Heart right ventricle (tissue), 16 donors: ENCODE data around the gene LSG1. TPM values are rescaled to one million over a fixed set of nuclear protein-coding genes. Genes with fewer than 3 reads are reported as not detected.

Experiments used
- ATAC-seq, 8 donors: fragments of 200-7000 bp; cut with Tn5 transposase; one replicate each; pipeline ENCODE4 v1.9.1; 2020; ENCODE audit warnings: mild to moderate bottlenecking in 8 of 8, moderate library complexity in 8 of 8, moderate number of reproducible peaks in 1 of 8
- DNase-seq, 2 donors: peaks; one replicate each; pipeline ENCODE4 v3.0.0-alpha.2; 2020
- H3K27ac ChIP-seq, 10 donors: fragments of 200-600 bp; sonication (generic) in 2 of 10; one replicate each; pipeline versions ENCODE4 v1.5.0 to v1.8.0; 2020 to 2022; ENCODE audit warnings: mild to moderate bottlenecking in 3 of 10
- H3K27me3 ChIP-seq, 7 donors: fragments of 200-600 bp; one replicate each; pipeline ENCODE4 v1.8.0; 2021 to 2022; ENCODE audit warnings: mild to moderate bottlenecking in 2 of 7
- H3K36me3 ChIP-seq, 9 donors: fragments of 200-600 bp; sonication (generic) in 1 of 9; one replicate each; pipeline versions ENCODE4 v1.5.0 to v1.8.0; 2020 to 2022; ENCODE audit warnings: mild to moderate bottlenecking in 2 of 9
- H3K4me1 ChIP-seq, 9 donors: fragments of 200-600 bp; sonication (generic) in 1 of 9; one replicate each; pipeline versions ENCODE4 v1.5.0 to v1.8.0; 2020 to 2022; ENCODE audit warnings: mild to moderate bottlenecking in 4 of 9
- H3K4me3 ChIP-seq, 10 donors: fragments of 200-600 bp; sonication (generic) in 2 of 10; one replicate each; pipeline versions ENCODE4 v1.5.0 to v1.8.0; 2020 to 2022; ENCODE audit warnings: mild to moderate bottlenecking in 7 of 10, moderate library complexity in 2 of 10
- H3K9me3 ChIP-seq, 11 donors: fragments of 200-600 bp in 10 of 11; sonication (generic) in 2 of 11; one replicate each; pipeline versions ENCODE4 v1.5.0 to v1.8.0; 2013 to 2022; ENCODE audit warnings: mild to moderate bottlenecking in 2 of 11, control low read depth in 1 of 11, moderate library complexity in 1 of 11
- whole genome bisulfite sequencing, 2 donors: extraction: QIAGEN DNeasy Blood & Tissue Kit; methylation state at CpG; one replicate each; pipeline ENCODE4 v1.1.7; 2013; ENCODE audit warnings: inconsistent platforms in 1 of 2; 5-methylcytosine and 5-hydroxymethylcytosine counted together
- intact Hi-C, 10 donors: fragments of 100-400 bp; cut with DNase I; formaldehyde crosslinking; loops; one replicate each; pipeline versions ENCODE4 v1.11.1 to v1.14.2; 2022
- polyA plus RNA-seq, 2 donors: library from polyadenylated mRNA; stranded (reverse); fragments of 200-250 nt; gene quantifications; one replicate each; pipeline ENCODE4 v1.2.3, GENCODE V29; 2013
- total RNA-seq, 10 donors: library from RNA; stranded (reverse); fragmentation: NEBNext Ultra II Directional in 3 of 10; extraction: Animal tissue kit (Norgen Biotek cat#: 25700) in 3 of 10; gene quantifications; one replicate each; pipeline versions ENCODE4 v1.2.1 to v1.2.4, GENCODE V29; 2021 to 2023
- TF ChIP-seq, protein P1 (sequence below), 9 donors: fragments of 200-600 bp; sonication (generic) in 2 of 9; IDR thresholded peaks; one replicate each; pipeline versions ENCODE4 v1.5.0 to v1.8.0; 2021 to 2022; ENCODE audit warnings: antibody characterized with exemption in 9 of 9, mild to moderate bottlenecking in 5 of 9, moderate library complexity in 1 of 9
- donor health status: Arrhythmogenic right ventricular cardiomyopathy.
- donor health status: ischemic (EF 13 %, LVEDD 7.1; RV severe dilation, severe dysfunction).
- donor health status: healthy with polysubstance abuse.
- donor health status: DM: no; HTN: yes; CAD: no.
- donor health status: DM: no; HTN: no; CAD: no.
- donor health status: ischemic (EF 25% LVEDD 6.9; RV normal size, moderate dysfunction).
- donor health status: ischemic (EF 25% LVEDD 5.7; RV mildly dilated, moderate dysfunction).
- donor health status: healthy.
- donor health status: DM: yes; HTN: yes; CAD: no.
- donor health status: Ischemic cardiomyopathy.
- donor health status: ischemic (EF 35%, LVEDD 5.7; RV mildly dilated, moderate dysfunction).
- donor health status: nonischemic (EF 11% LVEDD 7.7; RV severe dilation, severe dysfunction).
- donor health status: DM: yes; HTN: yes; CAD: no.
- donor health status: PGD.
- donor health status: ischemic (EF 29% LVEDD 5.4; RV normal size, mild dysfunction).
- donor health status: nonischemic (EF 23%, LVEDD 6.1; RV moderate dilation, normal function).

The LSG1 gene
- total and polyA plus RNA-seq, 12 donors = 11.3 to 22.1 (median 18.5) TPM

GRCh38 chr3:194596906-194597305 lies 75.1 kb downstream of the LSG1 start:
- no peaks in the 10 kb centered on the region for H3K9me3 ChIP-seq
- no peak overlapping the region for H3K27ac ChIP-seq
- WGBS, 2 donors = 83 to 86% methylated on average over 5 of the region's 5 CpGs
- intact Hi-C loops = loop anchor here in 7 of 10 donors (1.0 to 10.0 kb wide), 4 partner anchors 122 to 262 kb away; no protein-coding TSS in a partner anchor
- DNase-seq = no peak
- H3K4me1 ChIP-seq = peaks cover 0 to 25% (median 12%) of the 10 kb centered on the region in 9 donors
- H3K4me3 ChIP-seq = no peak overlapping the region
- peaks cover 0 to 40% (median 0%) of the 10 kb centered on the region in 9 donors for H3K36me3 ChIP-seq
- TF ChIP-seq, protein P1, sequence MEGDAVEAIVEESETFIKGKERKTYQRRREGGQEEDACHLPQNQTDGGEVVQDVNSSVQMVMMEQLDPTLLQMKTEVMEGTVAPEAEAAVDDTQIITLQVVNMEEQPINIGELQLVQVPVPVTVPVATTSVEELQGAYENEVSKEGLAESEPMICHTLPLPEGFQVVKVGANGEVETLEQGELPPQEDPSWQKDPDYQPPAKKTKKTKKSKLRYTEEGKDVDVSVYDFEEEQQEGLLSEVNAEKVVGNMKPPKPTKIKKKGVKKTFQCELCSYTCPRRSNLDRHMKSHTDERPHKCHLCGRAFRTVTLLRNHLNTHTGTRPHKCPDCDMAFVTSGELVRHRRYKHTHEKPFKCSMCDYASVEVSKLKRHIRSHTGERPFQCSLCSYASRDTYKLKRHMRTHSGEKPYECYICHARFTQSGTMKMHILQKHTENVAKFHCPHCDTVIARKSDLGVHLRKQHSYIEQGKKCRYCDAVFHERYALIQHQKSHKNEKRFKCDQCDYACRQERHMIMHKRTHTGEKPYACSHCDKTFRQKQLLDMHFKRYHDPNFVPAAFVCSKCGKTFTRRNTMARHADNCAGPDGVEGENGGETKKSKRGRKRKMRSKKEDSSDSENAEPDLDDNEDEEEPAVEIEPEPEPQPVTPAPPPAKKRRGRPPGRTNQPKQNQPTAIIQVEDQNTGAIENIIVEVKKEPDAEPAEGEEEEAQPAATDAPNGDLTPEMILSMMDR (IDR thresholded peaks at IDR 0.05) = no peak
- no peaks in the 10 kb centered on the region for H3K27me3 ChIP-seq
- no peak for ATAC-seq

GRCh38 chr3:194592798-194593752 lies 78.9 kb downstream of the LSG1 start:
- 75 to 83% methylated on average over 10 of the region's 10 CpGs for WGBS, 2 donors
- peak in 2 of 8 donors; percentile 24 to 50 for ATAC-seq
- Histone ChIP-seq H3K27me3 (no peaks in the 10 kb centered on the region), H3K36me3 (peaks cover 0 to 43% (median 0%) of the 10 kb centered on the region in 9 donors), H3K4me3 (no peak overlapping the region), H3K27ac (peak overlapping the region in 3 of 10 donors; percentile 46 to 53 (median 48)), H3K9me3 (no peaks in the 10 kb centered on the region), H3K4me1 (peaks cover 0 to 27% (median 12%) of the 10 kb centered on the region in 9 donors)
- TF ChIP-seq, protein P1 (IDR thresholded peaks at IDR 0.05) = peak in 1 of 9 donors; percentile 12
- intact Hi-C loops = loop anchor here in 5 of 10 donors (5.0 to 10.0 kb wide), 4 partner anchors 118 to 261 kb away; no protein-coding TSS in a partner anchor
- DNase-seq = no peak

Other genes starting within 250 kb of the LSG1 start
- gene ATP13A3, start 185.2 kb downstream of the LSG1 start, total RNA-seq = 100 to 1,000 TPM in 5 of 10 donors, 10 to 100 TPM in 5; 60.3 to 195 (median 109) TPM
- 10 to 100 TPM; 31.0 to 45.9 TPM for gene ATP13A3, start 185.2 kb downstream of the LSG1 start, polyA plus RNA-seq
- gene TMEM44, start 38.8 kb downstream of the LSG1 start, total RNA-seq = 1 to 10 TPM; 3.1 to 9.5 (median 4.5) TPM
- 10 to 100 TPM in 1 of 2 donors, 1 to 10 TPM in 1; 8.2 to 21.9 TPM for gene TMEM44, start 38.8 kb downstream of the LSG1 start, polyA plus RNA-seq
- gene FAM43A, start 13.7 kb upstream of the LSG1 start, total RNA-seq = 10 to 100 TPM in 9 of 10 donors, 1 to 10 TPM in 1; 9.2 to 61.7 (median 19.8) TPM
- gene FAM43A, start 13.7 kb upstream of the LSG1 start, polyA plus RNA-seq = 10 to 100 TPM in 1 of 2 donors, 1 to 10 TPM in 1; 8.9 to 15.4 TPM